ENCODE measurements around the gene KRT76.

DNA sequence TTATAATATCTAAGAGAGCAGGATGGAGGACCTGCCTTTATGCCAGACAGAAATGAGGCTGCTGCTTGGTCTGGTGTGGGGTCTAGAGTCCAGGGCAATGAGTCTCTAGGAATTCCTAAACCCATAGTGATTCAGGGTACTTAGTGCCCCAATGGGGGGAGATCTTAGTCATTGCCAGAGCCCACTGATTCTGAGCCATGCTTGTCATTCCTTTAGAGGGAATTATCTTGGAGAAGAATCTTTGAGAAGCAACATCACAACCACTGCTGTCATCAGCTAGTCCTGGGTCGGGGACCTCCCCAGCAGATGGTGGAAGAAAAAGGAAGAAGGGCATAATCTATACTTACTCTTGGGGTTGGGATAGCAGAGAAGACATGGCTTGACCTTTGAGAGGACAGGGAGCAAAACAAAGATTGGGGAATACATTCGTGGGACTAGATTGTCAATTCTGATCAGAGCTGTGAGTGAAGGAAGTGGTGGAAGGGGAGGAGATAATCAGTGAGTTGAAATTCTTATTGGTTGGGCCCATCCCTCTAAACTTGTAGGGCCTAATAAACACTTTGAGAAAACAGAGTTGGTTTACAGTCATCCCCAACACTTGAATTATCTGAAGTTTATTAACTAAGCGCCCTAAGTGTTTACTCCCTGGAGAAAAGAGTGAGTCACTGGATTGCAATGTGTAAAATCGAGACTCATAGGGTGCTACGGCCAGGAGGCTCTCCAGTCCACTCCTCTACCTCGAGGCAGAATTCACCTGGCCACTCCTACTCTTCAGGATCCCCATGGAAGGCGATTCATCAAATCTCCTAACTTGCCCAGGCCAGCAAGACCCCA is 21.7 kb upstream of the KRT76 start:
- TF ChIP-seq, protein P1, sequence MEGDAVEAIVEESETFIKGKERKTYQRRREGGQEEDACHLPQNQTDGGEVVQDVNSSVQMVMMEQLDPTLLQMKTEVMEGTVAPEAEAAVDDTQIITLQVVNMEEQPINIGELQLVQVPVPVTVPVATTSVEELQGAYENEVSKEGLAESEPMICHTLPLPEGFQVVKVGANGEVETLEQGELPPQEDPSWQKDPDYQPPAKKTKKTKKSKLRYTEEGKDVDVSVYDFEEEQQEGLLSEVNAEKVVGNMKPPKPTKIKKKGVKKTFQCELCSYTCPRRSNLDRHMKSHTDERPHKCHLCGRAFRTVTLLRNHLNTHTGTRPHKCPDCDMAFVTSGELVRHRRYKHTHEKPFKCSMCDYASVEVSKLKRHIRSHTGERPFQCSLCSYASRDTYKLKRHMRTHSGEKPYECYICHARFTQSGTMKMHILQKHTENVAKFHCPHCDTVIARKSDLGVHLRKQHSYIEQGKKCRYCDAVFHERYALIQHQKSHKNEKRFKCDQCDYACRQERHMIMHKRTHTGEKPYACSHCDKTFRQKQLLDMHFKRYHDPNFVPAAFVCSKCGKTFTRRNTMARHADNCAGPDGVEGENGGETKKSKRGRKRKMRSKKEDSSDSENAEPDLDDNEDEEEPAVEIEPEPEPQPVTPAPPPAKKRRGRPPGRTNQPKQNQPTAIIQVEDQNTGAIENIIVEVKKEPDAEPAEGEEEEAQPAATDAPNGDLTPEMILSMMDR (IDR thresholded peaks at IDR 0.05 in 8 of 11, conservative IDR thresholded peaks at IDR 0.05 in 3 of 11), result no peak
- TF ChIP-seq POLR2A (IDR thresholded peaks at IDR 0.05) (no peak), POLR2AphosphoS5 (IDR thresholded peaks at IDR 0.05) (no peak)

All from spleen (tissue), 7 donors.